ENCODE data around the gene CNTD1.

The CNTD1 gene

DNA sequence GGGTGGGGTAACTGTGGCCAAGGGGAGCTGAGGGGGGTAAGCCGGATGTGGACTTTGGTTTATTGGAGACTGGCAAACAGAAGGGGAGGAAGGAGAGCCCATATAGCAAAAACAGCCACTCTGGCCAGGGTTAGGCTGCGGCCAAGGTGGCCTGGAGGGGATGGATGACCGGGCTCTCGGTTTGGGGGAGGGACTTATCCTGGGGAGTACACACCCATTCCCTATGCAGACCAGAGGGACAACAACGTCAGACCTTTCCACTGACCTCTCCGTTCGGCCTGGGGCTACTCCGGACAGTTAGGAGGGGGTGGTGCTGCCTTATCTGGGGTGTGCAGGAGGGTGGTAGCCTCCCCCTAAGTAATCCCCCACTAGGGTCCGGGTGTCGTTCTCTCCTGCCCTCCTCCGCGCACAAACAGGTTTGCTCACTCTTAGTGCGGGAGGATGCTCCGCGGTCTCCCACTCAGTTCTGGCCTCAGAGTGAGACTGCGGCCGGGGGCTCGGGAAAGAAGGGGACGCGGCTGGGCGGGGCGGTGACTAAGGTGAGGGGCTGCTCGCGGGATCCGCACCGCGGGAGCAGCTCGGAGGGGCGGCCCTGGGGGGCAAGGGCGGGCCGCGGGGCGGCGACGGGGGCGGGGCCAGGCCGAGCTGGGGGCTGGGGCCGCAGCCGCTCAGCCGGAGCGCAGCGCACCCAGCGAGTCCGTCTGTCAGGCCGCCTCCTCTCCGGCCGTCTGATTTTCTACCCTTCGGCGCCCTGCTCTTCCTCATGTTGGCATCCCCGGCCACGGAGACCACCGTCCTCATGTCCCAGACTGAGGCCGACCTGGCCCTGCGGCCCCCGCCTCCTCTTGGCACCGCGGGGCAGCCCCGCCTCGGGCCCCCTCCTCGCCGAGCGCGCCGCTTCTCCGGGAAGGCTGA is 18.5 kb upstream of the CNTD1 start, which contains the start of gene WNK4:
Gene WNK4 (plus strand): TSS at position 675 of the 915 bp plus-strand sequence. CDS start 89 bp downstream, at position 764.
- no peak for DNase-seq

- DNase-seq, result no peak
These were observed 17.6 kb upstream of the CNTD1 start for GRCh38 chr17:42780851-42781638.

DNA sequence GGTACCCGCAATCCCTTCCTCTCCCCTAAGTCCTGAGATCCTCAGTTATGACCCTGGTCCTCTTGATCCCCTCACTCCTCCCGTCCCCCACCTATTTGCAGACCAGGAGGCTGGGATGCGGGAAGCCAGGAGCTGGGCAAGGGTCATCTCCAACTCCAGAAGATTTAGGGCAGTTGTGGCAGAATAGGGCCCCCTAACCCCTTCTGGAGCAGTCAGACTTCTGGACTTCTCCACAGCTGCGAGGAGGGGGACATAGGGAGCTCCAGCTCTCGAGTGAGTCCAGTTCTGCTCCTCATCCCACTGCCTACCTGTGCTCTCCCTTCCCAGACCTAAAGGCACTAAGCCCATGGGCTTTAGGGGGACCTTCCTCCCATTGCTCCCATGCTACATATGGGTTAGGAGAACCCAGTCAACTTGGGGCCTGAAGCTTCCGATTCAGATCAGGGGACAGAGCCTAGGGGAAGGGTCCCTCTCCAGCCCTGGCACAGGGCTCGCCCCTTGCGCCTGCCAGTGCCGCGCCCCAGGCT is 17.0 kb upstream of the CNTD1 start:
- no peak for DNase-seq

DNA sequence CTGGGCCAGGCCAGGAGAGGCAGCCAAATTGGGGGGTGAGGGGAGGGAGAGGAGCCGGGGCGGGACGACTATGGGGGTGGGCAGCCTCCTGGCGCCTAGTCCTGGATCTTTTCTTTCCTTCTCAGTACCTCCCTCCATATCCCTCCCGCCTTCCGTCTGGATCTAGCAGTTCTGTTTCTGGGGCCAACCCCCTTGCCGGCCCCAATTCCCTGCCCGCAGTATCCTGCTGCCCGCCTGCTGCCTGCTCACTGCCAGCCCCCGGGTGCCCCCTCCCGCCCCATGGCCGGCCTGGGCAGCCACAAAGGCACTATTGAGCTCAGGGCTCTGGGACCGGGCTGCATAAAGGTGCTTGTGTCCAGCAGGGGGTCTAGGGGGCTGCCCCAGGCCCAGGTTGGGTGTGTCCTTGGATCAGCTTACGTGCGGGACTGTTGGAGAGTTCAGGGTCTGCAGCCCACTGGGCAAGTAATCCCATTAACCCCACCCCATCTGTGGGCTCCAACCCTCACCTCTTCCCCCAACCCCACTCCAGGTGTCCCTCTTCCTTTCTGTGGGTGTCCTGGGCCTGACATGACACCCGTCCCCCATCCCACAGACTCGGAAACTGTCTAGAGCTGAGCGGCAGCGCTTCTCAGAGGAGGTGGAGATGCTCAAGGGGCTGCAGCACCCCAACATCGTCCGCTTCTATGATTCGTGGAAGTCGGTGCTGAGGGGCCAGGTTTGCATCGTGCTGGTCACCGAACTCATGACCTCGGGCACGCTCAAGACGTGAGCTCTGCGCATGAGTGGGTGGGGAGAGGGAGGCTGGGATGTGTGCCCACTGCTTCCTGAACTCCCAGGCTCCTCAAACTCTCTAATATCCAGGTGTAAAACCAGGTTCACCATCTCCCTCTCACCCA is 16.2 kb upstream of the CNTD1 start:
- DNase-seq, result peak; percentile 66

DNA sequence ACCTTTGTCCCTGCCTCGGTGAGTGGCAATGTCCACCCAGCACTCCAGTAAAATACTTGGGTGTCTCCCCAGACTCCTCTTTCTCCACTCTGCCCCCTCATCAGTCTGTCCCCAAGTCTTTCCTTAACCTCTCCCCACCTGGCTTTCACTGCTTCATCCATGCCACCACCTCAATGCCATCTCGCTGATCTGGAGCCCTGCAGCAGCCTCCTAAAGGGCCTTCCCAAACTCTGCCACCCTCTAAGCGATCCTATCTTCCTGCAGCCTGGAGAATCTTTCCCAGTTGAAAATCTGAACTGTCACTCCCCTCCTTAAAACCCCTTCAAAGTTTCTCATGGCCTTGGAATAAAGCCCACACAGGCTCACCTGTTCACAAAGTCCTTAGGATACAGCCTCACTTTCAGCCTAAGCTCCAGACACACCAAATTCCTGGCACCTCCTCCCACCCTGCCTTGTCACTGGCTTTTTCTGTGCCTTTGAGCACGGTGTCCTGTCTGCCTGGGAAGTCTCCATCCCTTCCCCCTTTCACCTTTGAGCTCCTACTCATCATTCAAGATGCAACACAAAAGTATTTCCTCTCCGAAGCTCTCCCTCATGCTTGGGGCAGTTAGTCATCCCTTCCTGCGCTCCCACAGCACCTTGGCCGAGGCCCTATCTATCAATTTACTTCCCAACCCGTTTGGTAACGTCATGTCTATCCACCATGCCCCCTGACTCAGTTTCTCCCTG is 15.4 kb upstream of the CNTD1 start:
- no peak for DNase-seq

GRCh38 chr17:42783791-42784138 is 14.9 kb upstream of the CNTD1 start:
- no peak for DNase-seq

GRCh38 chr17:42784409-42784808 is 14.3 kb upstream of the CNTD1 start:
- no peak for DNase-seq

GRCh38 chr17:42784811-42785592 is 13.7 kb upstream of the CNTD1 start:
- no peak for DNase-seq

DNA sequence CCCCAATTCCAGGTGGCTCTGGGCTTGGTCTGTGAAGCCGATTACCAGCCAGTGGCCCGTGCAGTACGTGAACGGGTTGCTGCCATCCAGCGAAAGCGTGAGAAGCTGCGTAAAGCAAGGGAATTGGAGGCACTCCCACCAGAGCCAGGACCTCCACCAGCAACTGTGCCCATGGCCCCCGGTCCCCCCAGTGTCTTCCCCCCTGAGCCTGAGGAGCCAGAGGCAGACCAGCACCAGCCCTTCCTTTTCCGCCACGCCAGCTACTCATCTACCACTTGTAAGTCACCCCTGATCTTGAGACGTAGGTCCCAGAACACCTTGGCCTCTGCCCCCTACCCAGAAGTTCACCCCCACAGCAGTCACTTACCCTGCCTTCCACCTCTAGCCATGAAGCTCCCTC is 11.4 kb upstream of the CNTD1 start:
- no peak for DNase-seq

DNA sequence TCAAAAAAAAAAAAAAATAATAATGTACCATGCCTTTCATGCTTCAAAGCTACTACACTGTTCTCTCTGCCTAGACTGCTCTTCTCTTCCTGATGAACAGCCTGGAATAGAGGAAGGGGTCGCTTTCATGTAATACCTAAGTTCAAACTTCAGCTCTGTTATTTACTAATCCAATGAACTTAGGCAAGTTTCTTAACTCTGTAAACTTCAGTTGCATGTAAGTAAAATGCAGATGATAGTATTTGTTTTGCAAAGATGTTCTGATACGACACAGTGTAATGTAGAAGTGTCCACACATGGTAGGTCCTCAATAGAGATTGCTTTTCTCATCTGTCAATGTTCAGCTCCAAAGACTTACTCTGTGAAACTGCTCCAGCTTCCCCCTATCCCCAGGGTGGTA is 6.7 kb upstream of the CNTD1 start:
- DNase-seq, result no peak

GRCh38 chr17:42792545-42792944 is 6.1 kb upstream of the CNTD1 start:
- DNase-seq, result no peak

DNA sequence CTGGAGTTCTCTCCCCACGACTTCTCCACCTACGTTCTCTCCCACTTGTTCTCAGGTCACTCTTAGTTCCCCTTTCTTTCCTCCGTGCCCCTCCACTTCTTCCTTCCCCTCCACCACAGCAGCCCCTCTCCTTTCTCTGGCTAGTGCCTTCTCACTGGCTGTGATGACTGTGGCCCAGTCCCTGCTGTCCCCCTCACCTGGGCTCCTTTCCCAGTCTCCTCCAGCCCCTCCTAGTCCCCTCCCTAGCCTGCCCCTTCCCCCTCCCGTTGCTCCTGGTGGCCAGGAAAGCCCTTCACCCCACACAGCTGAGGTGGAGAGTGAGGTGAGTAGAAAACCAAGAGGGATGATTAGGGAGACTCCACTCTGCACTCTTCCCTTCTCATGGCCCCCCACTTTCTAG is 3.6 kb upstream of the CNTD1 start:
- DNase-seq, result no peak

DNA sequence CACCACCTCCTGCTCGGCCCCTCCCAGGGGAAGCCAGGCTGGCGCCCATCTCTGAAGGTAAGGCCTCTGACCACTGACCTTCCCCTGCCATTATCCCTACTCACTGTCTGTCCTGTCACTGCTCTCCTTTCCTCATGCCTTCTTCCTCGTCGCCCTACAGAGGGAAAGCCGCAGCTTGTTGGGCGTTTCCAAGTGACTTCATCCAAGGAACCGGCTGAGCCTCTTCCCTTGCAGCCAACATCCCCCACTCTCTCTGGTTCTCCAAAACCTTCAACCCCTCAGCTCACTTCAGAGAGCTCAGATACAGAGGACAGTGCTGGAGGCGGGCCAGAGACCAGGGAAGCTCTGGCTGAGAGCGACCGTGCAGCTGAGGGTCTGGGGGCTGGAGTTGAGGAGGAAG is 3.2 kb upstream of the CNTD1 start:
- DNase-seq, result no peak

GRCh38 chr17:42796066-42796758 is 2.4 kb upstream of the CNTD1 start:
- DNase-seq, result no peak

DNA sequence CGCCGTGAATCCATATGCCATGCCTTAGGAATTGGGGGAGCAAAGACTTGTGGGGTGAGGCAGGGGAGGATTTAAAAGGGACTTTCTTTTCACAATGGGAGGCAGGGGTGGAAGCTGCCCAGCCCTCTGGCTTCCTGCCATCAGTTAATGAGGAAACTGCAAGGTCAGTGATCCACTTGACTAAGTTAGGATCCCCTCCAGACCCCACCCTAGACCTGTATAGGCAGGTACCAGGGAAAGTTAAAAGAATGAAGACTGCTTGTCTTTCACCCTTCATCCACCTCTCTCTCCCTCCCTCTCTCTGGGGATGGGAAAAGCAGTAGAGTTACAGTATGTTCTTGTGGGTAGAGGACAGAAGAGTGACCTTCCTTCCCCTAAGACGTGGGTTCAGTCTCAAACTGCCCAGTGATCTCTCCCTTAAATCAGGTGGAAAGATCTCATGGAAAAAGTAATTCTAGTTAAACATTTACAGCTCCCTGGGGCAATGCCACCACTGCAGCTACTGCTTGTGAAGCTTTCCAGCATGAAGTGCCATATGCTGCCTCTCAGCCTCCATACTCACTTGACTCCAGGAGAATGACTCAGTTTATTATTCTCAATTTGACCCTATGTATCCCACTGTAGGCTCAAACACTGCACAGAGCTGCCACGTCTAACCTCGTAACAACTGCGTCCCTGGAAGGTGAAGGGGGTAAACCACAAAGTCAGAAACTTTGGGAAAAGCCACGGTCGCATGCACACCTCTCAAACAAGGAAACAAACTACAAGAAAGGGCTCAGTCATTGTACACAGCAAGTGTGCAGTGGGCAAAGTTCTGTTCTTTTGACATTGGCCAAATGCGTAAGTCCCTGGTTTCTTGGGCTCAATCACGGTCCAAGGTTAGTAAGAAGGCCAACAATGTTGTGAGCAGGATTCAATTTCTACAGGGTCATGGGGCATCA is 1.3 kb upstream of the CNTD1 start:
- DNase-seq, result no peak

- no peak for DNase-seq
These were observed 664 bp upstream of the CNTD1 start for GRCh38 chr17:42798011-42798382.

DNA sequence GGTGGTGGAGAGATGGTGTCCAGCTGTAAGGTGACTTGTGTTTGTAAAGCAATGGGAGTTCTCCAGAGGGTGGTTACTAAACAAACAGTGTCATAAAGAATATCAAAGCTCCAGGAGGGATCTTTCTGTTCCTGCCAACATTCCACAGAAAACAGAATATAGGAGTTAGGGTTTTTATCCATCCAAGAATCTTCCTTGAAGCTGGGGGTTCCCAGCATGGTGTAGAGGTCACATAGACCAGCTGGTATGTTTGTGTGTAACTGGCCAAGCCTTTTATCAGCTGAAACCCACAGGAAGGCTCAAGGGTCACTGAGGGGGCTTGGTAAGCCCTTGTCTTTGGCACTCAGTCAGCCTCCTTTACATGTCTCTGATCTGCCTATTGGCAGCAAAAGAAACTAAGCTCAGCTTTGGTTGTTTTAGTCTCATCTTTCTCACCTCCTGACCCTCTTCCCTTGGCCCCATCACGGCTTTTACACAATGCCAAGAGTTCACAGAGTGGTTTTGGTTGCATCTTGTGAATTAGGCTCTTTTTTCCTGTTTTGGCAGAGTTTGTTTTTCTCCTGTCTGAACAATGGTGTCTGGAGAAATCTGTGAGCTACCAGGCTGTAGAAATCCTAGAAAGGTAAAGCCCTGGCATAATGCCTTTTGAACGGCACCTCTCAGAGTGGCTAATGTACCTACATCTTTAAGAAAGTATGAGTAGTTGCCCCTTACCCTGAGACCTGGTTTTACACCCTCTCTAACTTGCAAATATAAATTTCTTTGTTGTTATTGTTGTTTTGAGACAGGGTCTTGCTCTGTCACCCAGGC is 4.6 kb downstream of the CNTD1 start:
- DNase-seq, result no peak

DNA sequence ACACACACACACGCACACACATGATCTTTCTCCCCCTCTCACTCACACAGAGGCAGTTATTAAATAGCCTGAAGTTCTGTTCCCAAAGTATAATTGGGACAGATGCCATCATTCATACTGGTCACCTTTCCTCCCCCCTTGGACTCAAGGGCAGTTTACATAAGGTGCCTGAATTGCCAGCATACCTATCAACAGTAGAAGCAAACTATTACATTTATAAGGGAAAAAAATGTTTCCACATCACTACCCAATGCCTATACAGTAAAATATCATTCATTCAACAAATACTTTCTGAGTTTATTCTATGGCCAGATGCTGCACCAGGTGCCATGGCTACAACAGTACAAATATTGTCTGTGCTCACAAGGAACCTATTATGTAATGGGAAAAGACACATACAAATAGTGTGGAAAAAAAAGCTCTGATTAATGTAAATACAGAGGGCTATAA is 6.3 kb downstream of the CNTD1 start:
- DNase-seq, result no peak
